Omental fat pad (tissue), 4 donors: ENCODE measurements around the gene SLC12A7. TPM values are rescaled to one million over a fixed set of nuclear protein-coding genes. Genes with fewer than 3 reads are reported as not detected.

ENCODE experiments used
- ATAC-seq: fragments of 150-250 bp; one replicate; pipeline ENCODE4 v1.9.1; 2016; ENCODE audit warnings: mild to moderate bottlenecking, moderate library complexity; ENCODE audit not compliant: low FRiP score
- DNase-seq: peaks from one replicate; pipeline ENCODE4 v3.0.0-alpha.2; 2019; ENCODE audit warnings: low spot score
- CTCF ChIP-seq, 3 donors: fragments of 450-650 bp; IDR thresholded peaks; one replicate each; pipeline ENCODE4 v1.5.1; 2016 to 2017; ENCODE audit warnings: antibody characterized with exemption in 3 of 3, mild to moderate bottlenecking in 3 of 3, moderate library complexity in 2 of 3
- total RNA-seq, 4 donors: library from RNA; depleted of rRNA; stranded (reverse); fragments of >200 nt; gene quantifications; one replicate each; pipeline ENCODE4 v1.1.0, GENCODE V29; 2016

The SLC12A7 gene
- total RNA-seq, 4 donors from 2014 or later: 17.2 to 39.0 (median 27.5) TPM

GRCh38 chr5:1073239-1074102, 38.4 kb downstream of the SLC12A7 start:
- TF ChIP-seq CTCF (IDR thresholded peaks at IDR 0.05): no peak
- peak; percentile 11 for ATAC-seq
- DNase-seq: no peak

GRCh38 chr5:1069720-1070088, 42.2 kb downstream of the SLC12A7 start:
- no peak for ATAC-seq
- no peak for DNase-seq
- no peak for TF ChIP-seq CTCF (IDR thresholded peaks at IDR 0.05)

- no peak for TF ChIP-seq CTCF (IDR thresholded peaks at IDR 0.05)
- no peak for ATAC-seq
Observed at GRCh38 chr5:1068895-1069719, 42.8 kb downstream of the SLC12A7 start.

GRCh38 chr5:1068204-1068894, 43.5 kb downstream of the SLC12A7 start:
- ATAC-seq (no peak), DNase-seq (no peak)
- TF ChIP-seq CTCF (IDR thresholded peaks at IDR 0.05): no peak

More at GRCh38 chr5:1068895-1069719, 42.8 kb downstream of the SLC12A7 start:
- DNase-seq: no peak

- no peak for ATAC-seq
- TF ChIP-seq CTCF (IDR thresholded peaks at IDR 0.05): no peak
- DNase-seq: no peak
Observed at GRCh38 chr5:1067141-1068121, 44.4 kb downstream of the SLC12A7 start.

- TF ChIP-seq CTCF (IDR thresholded peaks at IDR 0.05): no peak
- ATAC-seq (no peak), DNase-seq (no peak)
Observed at GRCh38 chr5:1066676-1067075, 45.2 kb downstream of the SLC12A7 start.
